B cell (primary cell): ENCODE results near the gene LRIG1. TPM values are rescaled to one million over a fixed set of nuclear protein-coding genes. Genes with fewer than 3 reads are reported as not detected.

Experiments
- ATAC-seq: fragments of 200-7000 bp; cut with Tn5 transposase; one replicate; pipeline ENCODE4 v1.10.0; 2021; ENCODE audit warnings: low read depth, mild to moderate bottlenecking, moderate number of reproducible peaks, moderate library complexity
- CTCF ChIA-PET: fragments of 350-600 bp; sonication (Branson Sonifier 250); formaldehyde crosslinking; loops from one replicate; lab custom pipeline; 2021; ENCODE audit warnings: antibody characterized with exemption, inconsistent platforms; lab: Charles Lee
- POLR2A ChIA-PET: fragments of 350-600 bp; sonication (Branson Sonifier 250); formaldehyde crosslinking; loops from one replicate; lab custom pipeline; 2021; ENCODE audit warnings: antibody characterized with exemption; lab: Charles Lee
- DNase-seq: peaks from one replicate; pipeline ENCODE4 v3.0.0; 2013
- H2AFZ ChIP-seq: 2 replicates; pipeline ENCODE4 v1.6.1; 2012; ENCODE audit warnings: mild to moderate bottlenecking, low read depth, low read length; ENCODE audit not compliant: insufficient read depth, poor library complexity, severe bottlenecking
- H3K27ac ChIP-seq, 2 donors: 1 replicate in 1 of 2; 2 replicates in 1 of 2; pipeline ENCODE4 v1.5.1; 2012 to 2013; ENCODE audit warnings: low read length in 2 of 2, mild to moderate bottlenecking in 2 of 2, moderate library complexity in 1 of 2
- H3K27me3 ChIP-seq, 4 experiments: fragments of 200-600 bp in 1 of 4; sonication (generic) in 1 of 4; replicated peaks in 1 of 4; 1 replicate in 2 of 4; 2 replicates in 2 of 4; pipeline versions ENCODE4 v1.6.1 to v1.7.0; 2013 to 2016; ENCODE audit warnings: low read length in 3 of 4, mild to moderate bottlenecking in 2 of 4, mixed read lengths in 1 of 4, moderate library complexity in 1 of 4; ENCODE audit not compliant: insufficient read depth in 4 of 4, control insufficient read depth in 3 of 4; ENCODE audit errors: control extremely low read depth in 1 of 4
- H3K36me3 ChIP-seq, 2 experiments: replicated peaks in 1 of 2; 1 replicate in 1 of 2; 2 replicates in 1 of 2; pipeline versions ENCODE4 v1.6.1 to v1.7.1; 2013; ENCODE audit warnings: low read length in 1 of 2; ENCODE audit not compliant: insufficient read depth in 2 of 2, control insufficient read depth in 1 of 2; ENCODE audit errors: control extremely low read depth in 1 of 2, extremely low read depth in 1 of 2
- H3K4me1 ChIP-seq, 2 donors: fragments of 200-600 bp in 1 of 2; sonication (generic) in 1 of 2; 1 replicate in 1 of 2; 2 replicates in 1 of 2; pipeline versions ENCODE4 v1.5.1 to v1.6.1; 2013 to 2017; ENCODE audit warnings: low read length in 2 of 2; ENCODE audit not compliant: control insufficient read depth in 2 of 2, insufficient read depth in 2 of 2
- H3K4me2 ChIP-seq: replicated peaks from 2 replicates; pipeline ENCODE3; 2012; ENCODE audit warnings: mild to moderate bottlenecking, low read depth, low read length; ENCODE audit not compliant: poor library complexity, severe bottlenecking
- H3K4me3 ChIP-seq, 5 experiments: fragments of 200-600 bp in 1 of 5; sonication (generic) in 1 of 5; 1 replicate in 3 of 5; 2 replicates in 2 of 5; pipeline versions ENCODE4 v1.5.1 to v1.7.0; 2011 to 2016; ENCODE audit warnings: low read length in 4 of 5, mild to moderate bottlenecking in 4 of 5, low read depth in 2 of 5, control low read depth in 1 of 5, moderate library complexity in 1 of 5; ENCODE audit not compliant: insufficient read depth in 1 of 5; ENCODE audit errors: control extremely low read depth in 1 of 5, extremely low read depth in 1 of 5
- H3K79me2 ChIP-seq: fragments of 200-600 bp; sonication (generic); one replicate; pipeline ENCODE4 v1.6.0; 2016; ENCODE audit warnings: low read length; ENCODE audit not compliant: control insufficient read depth, insufficient read depth
- H3K9ac ChIP-seq: fragments of 200-600 bp; sonication (generic); 2 replicates; pipeline ENCODE4 v1.6.1; 2017; ENCODE audit warnings: mild to moderate bottlenecking, low read length, moderate library complexity
- H3K9me3 ChIP-seq, 3 donors: one replicate each; pipeline versions ENCODE4 v1.6.1 to v1.7.1; 2013; ENCODE audit warnings: low read length in 2 of 3; ENCODE audit not compliant: control insufficient read depth in 2 of 3, insufficient read depth in 1 of 3; ENCODE audit errors: control extremely low read depth in 1 of 3
- H4K20me1 ChIP-seq: 2 replicates; pipeline ENCODE4 v1.6.0; 2012; ENCODE audit warnings: mild to moderate bottlenecking, low read length; ENCODE audit not compliant: insufficient read depth, control insufficient read depth, poor library complexity, severe bottlenecking
- H3K27ac Mint-ChIP-seq: one replicate; pipeline ENCODE4 v1.8.0; 2021; ENCODE audit warnings: mixed read lengths
- H3K27me3 Mint-ChIP-seq: one replicate; pipeline ENCODE4 v1.8.0; 2021; ENCODE audit warnings: mixed read lengths
- H3K4me1 Mint-ChIP-seq: one replicate; pipeline ENCODE4 v1.8.0; 2021; ENCODE audit warnings: mixed read lengths
- H3K4me3 Mint-ChIP-seq: one replicate; pipeline ENCODE4 v1.8.0; 2021; ENCODE audit warnings: mixed read lengths
- H3K9me3 Mint-ChIP-seq: one replicate; pipeline ENCODE4 v1.8.0; 2022; ENCODE audit warnings: mixed read lengths; ENCODE audit not compliant: insufficient read depth
- EZH2 ChIP-seq: IDR thresholded peaks from 2 replicates; pipeline ENCODE4 v1.6.1; 2012; ENCODE audit warnings: borderline replicate concordance, low read depth, mild to moderate bottlenecking, moderate library complexity, low read length; ENCODE audit not compliant: insufficient read depth, poor library complexity, severe bottlenecking
- WGBS: methylation state at CpG from one replicate; pipeline ENCODE4 v1.1.5; 2013; ENCODE audit warnings: missing lambda C conversion rate; ENCODE audit not compliant: insufficient coverage; 5-methylcytosine and 5-hydroxymethylcytosine counted together
- intact Hi-C: fragments of 100-400 bp; cut with micrococcal nuclease; formaldehyde crosslinking; loops from one replicate; pipeline ENCODE4 v1.10.0; 2022
- polyA plus RNA-seq: library from polyadenylated mRNA; depleted of rRNA; stranded (reverse); fragments of >200 nt; gene quantifications from 2 replicates; pipeline ENCODE4 v1.2.3, GENCODE V29; 2012
- total RNA-seq, 2 donors: library from RNA; stranded (reverse); fragments of 120-200 nt in 1 of 2; gene quantifications; 1 replicate in 1 of 2; 2 replicates in 1 of 2; pipeline versions ENCODE4 v1.2.3 to v1.2.4, GENCODE V29; 2013 to 2022
- TF ChIP-seq, protein P1 (sequence below): fragments of 200-600 bp; IDR thresholded peaks from one replicate; pipeline ENCODE4 v1.8.0; 2022; ENCODE audit warnings: antibody characterized with exemption, mild to moderate bottlenecking

Gene LRIG1
- total and polyA plus RNA-seq, 2 donors (not counting 1 experiment from before 2014, with no cell fraction given), result 9.2 to 12.4 TPM

DNA sequence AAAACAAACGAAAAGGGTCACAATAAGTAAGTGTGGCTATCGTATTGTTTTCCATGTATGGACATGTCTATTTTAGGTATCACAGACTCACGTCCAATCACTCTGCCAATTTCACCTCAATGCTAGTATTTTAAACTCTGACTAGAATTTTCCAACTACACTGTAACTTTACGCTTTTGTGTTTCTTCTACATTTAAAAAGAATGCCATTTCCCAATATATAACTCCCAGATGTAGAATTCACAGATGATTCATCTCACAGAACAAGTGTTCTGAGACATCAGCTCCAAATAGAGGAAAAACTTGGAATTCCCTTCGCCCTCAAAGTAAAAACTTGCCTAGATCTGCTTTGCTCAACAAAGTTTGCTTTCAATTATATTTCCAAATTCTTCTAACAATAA lies 14.2 kb downstream of the LRIG1 start:
- no peak overlapping the region for H3K4me3 ChIP-seq
- DNase-seq (no peak), ATAC-seq (no peak)
- H3K9ac ChIP-seq, result no peak overlapping the region
- intact Hi-C loops, result no loop called here
- ChIA-PET CTCF (no interaction called here), POLR2A (no interaction called here)
- Mint-ChIP-seq H3K27me3 (peaks cover 3% of the 10 kb centered on the region), H3K27ac (no peak overlapping the region), H3K4me3 (no peak overlapping the region), H3K9me3 (no peaks in the 10 kb centered on the region), H3K4me1 (peaks cover 28% of the 10 kb centered on the region)
- H3K36me3 ChIP-seq, result no peaks in the 10 kb centered on the region
- H3K4me1 ChIP-seq, result peaks cover 20 to 23% of the 10 kb centered on the region in 2 donors
- H3K9me3 ChIP-seq, result no peaks in the 10 kb centered on the region
- no peak overlapping the region for H3K27ac ChIP-seq
- H3K79me2 ChIP-seq, result no peaks in the 10 kb centered on the region
- H2AFZ ChIP-seq, result no peak overlapping the region
- TF ChIP-seq, protein P1, sequence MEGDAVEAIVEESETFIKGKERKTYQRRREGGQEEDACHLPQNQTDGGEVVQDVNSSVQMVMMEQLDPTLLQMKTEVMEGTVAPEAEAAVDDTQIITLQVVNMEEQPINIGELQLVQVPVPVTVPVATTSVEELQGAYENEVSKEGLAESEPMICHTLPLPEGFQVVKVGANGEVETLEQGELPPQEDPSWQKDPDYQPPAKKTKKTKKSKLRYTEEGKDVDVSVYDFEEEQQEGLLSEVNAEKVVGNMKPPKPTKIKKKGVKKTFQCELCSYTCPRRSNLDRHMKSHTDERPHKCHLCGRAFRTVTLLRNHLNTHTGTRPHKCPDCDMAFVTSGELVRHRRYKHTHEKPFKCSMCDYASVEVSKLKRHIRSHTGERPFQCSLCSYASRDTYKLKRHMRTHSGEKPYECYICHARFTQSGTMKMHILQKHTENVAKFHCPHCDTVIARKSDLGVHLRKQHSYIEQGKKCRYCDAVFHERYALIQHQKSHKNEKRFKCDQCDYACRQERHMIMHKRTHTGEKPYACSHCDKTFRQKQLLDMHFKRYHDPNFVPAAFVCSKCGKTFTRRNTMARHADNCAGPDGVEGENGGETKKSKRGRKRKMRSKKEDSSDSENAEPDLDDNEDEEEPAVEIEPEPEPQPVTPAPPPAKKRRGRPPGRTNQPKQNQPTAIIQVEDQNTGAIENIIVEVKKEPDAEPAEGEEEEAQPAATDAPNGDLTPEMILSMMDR, result no peak
- TF ChIP-seq EZH2, result no peak
- H4K20me1 ChIP-seq, result no peaks in the 10 kb centered on the region
- H3K27me3 ChIP-seq, result peaks cover 0 to 3% (median 0%) of the 10 kb centered on the region in 4 experiments
- no peak overlapping the region for H3K4me2 ChIP-seq
- WGBS, result 93% methylated on average over 2 of the region's 5 CpGs

DNA sequence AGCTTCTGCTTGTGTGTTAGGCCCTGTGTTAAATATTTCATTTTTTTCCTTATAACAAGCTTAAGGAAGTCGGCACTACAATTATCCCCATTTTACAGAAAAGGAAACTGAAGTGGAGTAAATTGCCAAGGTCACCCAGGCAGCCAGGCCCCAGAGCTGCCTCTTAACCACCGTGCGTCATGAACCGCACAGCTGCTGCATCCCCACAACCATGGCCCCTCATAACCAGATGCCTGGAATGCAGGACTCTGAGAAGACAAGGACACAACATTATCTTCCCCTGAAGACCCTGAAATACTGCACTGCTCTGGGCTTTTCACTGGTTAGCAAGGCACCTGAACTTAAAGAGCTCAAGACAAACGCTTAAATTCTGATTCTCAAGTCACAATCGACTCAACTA lies 14.6 kb downstream of the LRIG1 start:
- no peak for ATAC-seq
- POLR2A ChIA-PET, result no interaction called here
- Histone ChIP-seq H4K20me1 (no peaks in the 10 kb centered on the region), H3K9me3 (no peaks in the 10 kb centered on the region), H3K79me2 (no peaks in the 10 kb centered on the region), H3K27me3 (peaks cover 0 to 3% (median 0%) of the 10 kb centered on the region in 4 experiments), H3K4me3 (no peak overlapping the region), H2AFZ (no peak overlapping the region), H3K27ac (no peak overlapping the region), H3K36me3 (no peaks in the 10 kb centered on the region), H3K4me2 (no peak overlapping the region), H3K4me1 (peaks cover 25 to 26% of the 10 kb centered on the region in 2 donors), H3K9ac (no peak overlapping the region)
- Mint-ChIP-seq H3K27ac (no peak overlapping the region), H3K27me3 (peaks cover 3% of the 10 kb centered on the region), H3K9me3 (no peaks in the 10 kb centered on the region), H3K4me3 (no peak overlapping the region), H3K4me1 (peaks cover 33% of the 10 kb centered on the region)
- WGBS, result 100% methylated on average over 5 of the region's 6 CpGs
- CTCF ChIA-PET, result no interaction called here
- intact Hi-C loops, result no loop called here
- no peak for DNase-seq
- no peak for TF ChIP-seq EZH2
- TF ChIP-seq, protein P1, result no peak
